ENCODE results near the gene LONP1. TPM values are rescaled to one million over a fixed set of nuclear protein-coding genes. Genes with fewer than 3 reads are reported as not detected.

The LONP1 gene
- total RNA-seq: 89.7 and 138 TPM in 2 replicates

GRCh38 chr19:5719961-5720790, at the start of gene LONP1, which contains the start of gene CATSPERD:
Gene LONP1, minus strand, starts transcription at chr19:5720146. Its CDS starts 14 bp downstream, at chr19:5720132.
Gene CATSPERD, plus strand, starts transcription at chr19:5720637. Its CDS starts 101 bp downstream, at chr19:5720738.

GRCh38 chr19:5690125-5690954, 29.6 kb downstream of the LONP1 start, which contains the start of gene RPL36:
Gene RPL36, plus strand, starts transcription at chr19:5690295. Its CDS starts 213 bp downstream, at chr19:5690508.

GRCh38 chr19:5680437-5681368, 39.2 kb downstream of the LONP1 start, which contains the start of the genes HSD11B1L and MICOS13:
Gene HSD11B1L, plus strand, starts transcription at chr19:5681027. Its CDS starts 3,806 bp downstream, at chr19:5684833.
Gene MICOS13, minus strand, starts transcription at chr19:5680516. Its CDS starts 30 bp downstream, at chr19:5680486.

Other genes with a start within 250 kb of the LONP1 start
- gene TINCR, start 152.2 kb downstream of the LONP1 start, total RNA-seq: not detected in 2 replicates
- 9.6 and 25.4 TPM in 2 replicates for gene SAFB2, start 97.4 kb downstream of the LONP1 start, total RNA-seq
- gene SAFB, start 97.1 kb downstream of the LONP1 start, total RNA-seq: 24.3 and 38.2 TPM in 2 replicates
- gene MICOS13, start 39.6 kb downstream of the LONP1 start, total RNA-seq: 52.5 and 55.5 TPM in 2 replicates
- 13.3 and 51.3 TPM in 2 replicates for gene HSD11B1L, start 39.1 kb downstream of the LONP1 start, total RNA-seq
- gene RPL36, start 29.9 kb downstream of the LONP1 start, total RNA-seq: 1,098 and 1,956 TPM in 2 replicates
- gene CATSPERD, start 491 bp upstream of the LONP1 start, total RNA-seq: not detected in 2 replicates
- 0.13 and 1.4 TPM in 2 replicates for gene PRR22, start 64.6 kb upstream of the LONP1 start, total RNA-seq
- gene DUS3L, start 71.0 kb upstream of the LONP1 start, total RNA-seq: 21.7 and 26.7 TPM in 2 replicates
- gene NRTN, start 84.9 kb upstream of the LONP1 start, total RNA-seq: 1.6 TPM in 1 of 2 replicates, not detected in the other
- gene FUT6, start 119.6 kb upstream of the LONP1 start, total RNA-seq: not detected in 2 replicates
- 1.0 TPM in 1 of 2 replicates, not detected in the other for gene FUT3, start 131.3 kb upstream of the LONP1 start, total RNA-seq
- gene FUT5, start 150.4 kb upstream of the LONP1 start, total RNA-seq: not detected in 2 replicates
- 275 and 487 TPM in 2 replicates for gene NDUFA11, start 183.6 kb upstream of the LONP1 start, total RNA-seq
- 2.3 and 10.9 TPM in 2 replicates for gene VMAC, start 184.7 kb upstream of the LONP1 start, total RNA-seq
- 1.8 and 4.2 TPM in 2 replicates for gene CAPS, start 194.1 kb upstream of the LONP1 start, total RNA-seq